Activated naive CD4-positive, alpha-beta T cell treated with anti-CD3 and anti-CD28 coated beads, Interleukin-2, amount 10 ng/mL, durations not matched to agents 7 days and 5 days (primary cell): ENCODE results near the gene LRRC42.

ENCODE experiments used
- CTCF ChIA-PET: fragments of 350-600 bp; sonication (Branson Sonifier 250); formaldehyde crosslinking; loops from one replicate; lab custom pipeline; 2021; ENCODE audit warnings: antibody characterized with exemption; lab: Charles Lee
- DNase-seq: peaks from one replicate; pipeline ENCODE4 v3.0.0-alpha.2; 2020
- H3K27ac Mint-ChIP-seq: one replicate; pipeline ENCODE4 v1.8.0; 2021; ENCODE audit warnings: mild to moderate bottlenecking, moderate library complexity, mixed read lengths
- H3K27me3 Mint-ChIP-seq: one replicate; pipeline ENCODE4 v1.8.0; 2021; ENCODE audit warnings: mild to moderate bottlenecking, mixed read lengths
- H3K36me3 Mint-ChIP-seq: one replicate; pipeline ENCODE4 v1.8.0; 2021; ENCODE audit warnings: mixed read lengths
- H3K4me1 Mint-ChIP-seq: one replicate; pipeline ENCODE4 v1.8.0; 2021; ENCODE audit warnings: mixed read lengths
- H3K4me3 Mint-ChIP-seq: one replicate; pipeline ENCODE4 v1.8.0; 2021; ENCODE audit warnings: mild to moderate bottlenecking, moderate library complexity, mixed read lengths
- H3K9me3 Mint-ChIP-seq: one replicate; pipeline ENCODE4 v1.8.0; 2021; ENCODE audit warnings: mixed read lengths

Gene LRRC42

DNA sequence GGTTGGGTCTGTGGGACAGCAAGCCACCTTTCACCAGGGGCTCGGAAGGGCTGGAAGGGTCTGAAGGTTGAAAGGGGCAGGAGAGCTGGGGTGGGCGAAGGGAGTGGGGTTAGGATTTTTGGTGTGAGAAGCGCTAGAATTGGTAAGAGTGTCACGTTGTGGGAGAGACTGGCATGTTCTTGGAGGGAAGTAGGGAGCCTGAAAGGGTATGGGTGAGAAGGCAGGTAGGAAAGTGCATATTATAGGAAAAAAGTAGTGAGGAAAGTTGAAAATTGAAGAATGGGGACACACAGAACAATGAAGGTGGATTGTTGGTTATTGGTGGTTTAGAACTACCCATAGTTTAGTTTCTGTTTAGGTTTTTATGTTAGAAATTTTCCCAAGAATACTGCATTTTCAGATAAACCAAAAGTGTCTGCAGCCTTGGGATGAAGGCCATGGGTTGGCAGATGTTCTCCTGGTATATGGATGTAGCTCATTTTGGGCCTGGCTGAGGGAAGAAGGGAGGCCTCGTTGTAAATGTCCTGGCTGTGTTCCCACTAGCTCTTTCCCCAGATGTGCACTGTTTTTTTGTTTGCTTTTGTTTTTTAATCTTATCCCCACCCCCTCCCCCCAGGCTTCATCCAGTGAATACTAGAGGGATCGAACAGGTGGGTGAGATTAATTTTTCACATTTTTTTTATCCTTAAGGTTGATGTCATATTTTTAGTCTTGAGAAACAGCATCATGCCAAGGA, 1.2 kb downstream of the LRRC42 start:
- Mint-ChIP-seq H3K4me1 (peaks cover 53% of the 10 kb centered on the region), H3K36me3 (peaks cover 24% of the 10 kb centered on the region), H3K27ac (peak overlapping the region; percentile 66), H3K27me3 (no peaks in the 10 kb centered on the region), H3K9me3 (no peaks in the 10 kb centered on the region), H3K4me3 (peak overlapping the region; percentile 76)
- no peak for DNase-seq
- CTCF ChIA-PET = interaction anchor here (0.6 to 4.6 kb wide), 12 partner anchors 12 to 89 kb away, joined by 3 to 67 read pairs (median 4); partner anchors contain the start of gene YIPF1

- Mint-ChIP-seq H3K27ac (peak overlapping the region; percentile 42), H3K36me3 (peaks cover 22% of the 10 kb centered on the region), H3K9me3 (no peaks in the 10 kb centered on the region), H3K4me3 (peak overlapping the region; percentile 76), H3K27me3 (no peaks in the 10 kb centered on the region), H3K4me1 (peaks cover 43% of the 10 kb centered on the region)
- no peak for DNase-seq
- CTCF ChIA-PET = interaction anchor here (0.6 to 4.6 kb wide), 12 partner anchors 11 to 92 kb away, joined by 3 to 67 read pairs (median 4); no protein-coding TSS in a partner anchor
Measured at GRCh38 chr1:53948291-53948690, 2.1 kb downstream of the LRRC42 start.

DNA sequence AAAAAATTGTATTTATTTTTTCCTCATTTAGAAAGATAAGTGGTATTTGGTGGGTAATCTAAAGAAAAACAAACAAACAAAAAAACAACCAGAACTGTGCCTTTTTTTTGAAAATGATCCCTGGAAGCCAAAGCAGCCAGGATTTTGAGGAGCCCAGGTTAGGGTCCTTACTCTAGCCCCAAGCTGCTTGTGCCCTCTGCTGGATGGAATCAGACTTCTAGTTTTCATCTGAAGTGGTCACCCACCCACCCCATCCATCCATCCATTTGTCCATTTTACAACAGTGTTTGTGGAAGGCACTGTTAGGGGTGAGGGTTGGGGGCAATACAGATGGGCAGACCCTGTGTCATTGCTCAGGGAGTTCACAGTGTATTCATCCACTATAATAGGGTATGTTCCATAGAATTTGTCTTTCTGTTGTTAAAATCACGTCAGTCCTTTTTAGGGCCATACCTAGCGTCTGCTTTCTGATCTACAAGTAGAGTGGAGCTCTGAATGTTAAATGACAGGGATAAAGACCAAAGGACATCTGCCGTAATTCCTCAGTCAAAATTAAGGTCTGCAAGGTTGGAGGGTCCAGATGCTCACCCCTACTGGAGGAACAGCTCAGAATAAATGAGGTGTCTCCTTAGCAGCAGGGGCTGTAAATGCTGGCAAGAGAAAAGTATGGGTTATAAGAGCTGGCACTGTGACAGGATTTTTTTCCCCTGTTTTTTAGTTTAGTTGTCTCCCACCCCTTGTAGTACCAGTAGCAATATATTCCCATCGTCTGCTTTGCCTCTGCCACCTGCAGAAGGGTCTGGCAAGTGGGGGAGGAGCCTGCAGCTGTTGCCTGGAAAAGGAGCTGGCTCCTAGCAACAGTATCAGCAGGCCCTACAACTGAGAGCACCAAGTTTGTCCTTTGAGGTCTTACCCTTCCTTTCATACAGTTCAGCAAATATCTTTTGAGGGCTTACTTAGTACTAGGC, 3.2 kb downstream of the LRRC42 start:
- Mint-ChIP-seq H3K4me3 (no peak overlapping the region), H3K9me3 (no peaks in the 10 kb centered on the region), H3K4me1 (peaks cover 33% of the 10 kb centered on the region), H3K36me3 (peaks cover 19% of the 10 kb centered on the region), H3K27me3 (no peaks in the 10 kb centered on the region), H3K27ac (no peak overlapping the region)
- peak; percentile 45 for DNase-seq
- CTCF ChIA-PET = interaction anchor here (0.8 to 4.6 kb wide), 8 partner anchors 10 to 109 kb away, joined by 3 to 67 read pairs (median 7); no protein-coding TSS in a partner anchor

- H3K4me1 Mint-ChIP-seq = peaks cover 25% of the 10 kb centered on the region
- DNase-seq = no peak
- H3K27ac Mint-ChIP-seq = no peak overlapping the region
- no peaks in the 10 kb centered on the region for H3K27me3 Mint-ChIP-seq
- no peak overlapping the region for H3K4me3 Mint-ChIP-seq
- no peaks in the 10 kb centered on the region for H3K9me3 Mint-ChIP-seq
- CTCF ChIA-PET = interaction anchor here (1.0 to 1.1 kb wide), 2 partner anchors 73 to 92 kb away, joined by 4 read pairs; no protein-coding TSS in a partner anchor
- peaks cover 11% of the 10 kb centered on the region for H3K36me3 Mint-ChIP-seq
Measured at GRCh38 chr1:53951697-53952096, 5.5 kb downstream of the LRRC42 start.

- Mint-ChIP-seq H3K27ac (no peak overlapping the region), H3K4me1 (peaks cover 13% of the 10 kb centered on the region), H3K9me3 (no peaks in the 10 kb centered on the region), H3K4me3 (no peak overlapping the region), H3K27me3 (no peaks in the 10 kb centered on the region), H3K36me3 (peaks cover 15% of the 10 kb centered on the region)
- CTCF ChIA-PET = interaction anchor here (0.6 to 1.4 kb wide), 4 partner anchors 76 to 96 kb away, joined by 3 to 8 read pairs (median 4); no protein-coding TSS in a partner anchor
- no peak for DNase-seq
Measured at GRCh38 chr1:53954128-53954527, 8.0 kb downstream of the LRRC42 start.

DNA sequence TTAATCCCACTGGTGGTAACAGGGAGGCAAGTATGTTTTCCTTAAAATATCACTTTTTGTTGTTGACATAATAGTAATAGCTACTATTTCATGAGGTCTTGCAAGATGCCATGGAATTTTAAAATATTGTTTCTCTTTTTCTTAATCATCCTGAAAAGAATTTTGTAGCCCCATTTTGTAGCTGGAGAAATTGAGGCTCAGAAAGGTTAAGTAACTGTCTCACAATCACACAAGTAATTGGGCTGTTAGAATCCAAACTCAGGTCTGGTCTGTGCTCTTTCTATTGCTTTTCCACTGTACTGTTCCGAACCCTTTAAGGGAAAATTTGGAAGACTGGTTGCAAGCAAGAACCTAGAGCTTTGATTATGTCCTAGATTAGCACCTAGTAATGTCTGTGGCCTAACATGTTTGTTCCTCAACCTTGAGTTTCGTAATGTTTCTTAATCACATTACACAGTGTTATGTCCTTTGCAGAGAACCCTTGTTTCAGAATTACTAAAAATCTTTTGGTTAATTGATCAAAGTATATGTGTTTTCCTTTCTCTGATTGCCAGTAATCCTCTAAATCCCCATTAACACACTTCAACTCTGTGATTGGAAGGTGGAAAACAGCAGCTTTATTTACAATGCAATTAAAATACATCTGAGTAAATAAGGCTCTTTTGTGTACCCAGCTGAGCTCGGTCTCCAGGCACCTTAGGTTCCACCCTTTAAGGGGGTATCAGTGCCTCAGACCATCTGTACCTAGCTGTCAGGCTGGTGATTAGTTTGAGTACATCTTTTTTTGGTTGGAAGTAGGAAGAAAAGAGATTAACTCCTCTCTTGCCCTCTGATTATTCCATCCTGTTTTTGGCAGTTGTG, 10.4 kb downstream of the LRRC42 start:
- Mint-ChIP-seq H3K27ac (no peak overlapping the region), H3K4me1 (peaks cover 13% of the 10 kb centered on the region), H3K9me3 (no peaks in the 10 kb centered on the region), H3K4me3 (no peak overlapping the region), H3K27me3 (no peaks in the 10 kb centered on the region), H3K36me3 (peaks cover 20% of the 10 kb centered on the region)
- CTCF ChIA-PET = interaction anchor here (0.8 to 1.8 kb wide), 5 partner anchors 11 to 96 kb away, joined by 3 to 22 read pairs (median 4); partner anchors contain the start of genes IFT25 and LRRC42
- DNase-seq = no peak

- CTCF ChIA-PET = interaction anchor here (1.1 to 4.7 kb wide), 6 partner anchors 8 to 97 kb away, joined by 3 to 130 read pairs (median 23); partner anchors contain the start of genes IFT25 and LRRC42
- H3K4me1 Mint-ChIP-seq = peaks cover 13% of the 10 kb centered on the region
- DNase-seq = no peak
- no peak overlapping the region for H3K4me3 Mint-ChIP-seq
- H3K27me3 Mint-ChIP-seq = no peaks in the 10 kb centered on the region
- H3K9me3 Mint-ChIP-seq = no peaks in the 10 kb centered on the region
- H3K27ac Mint-ChIP-seq = no peak overlapping the region
- H3K36me3 Mint-ChIP-seq = peaks cover 25% of the 10 kb centered on the region
Measured at GRCh38 chr1:53957194-53957818, 11.2 kb downstream of the LRRC42 start.

- no peak overlapping the region for H3K27ac Mint-ChIP-seq
- peaks cover 15% of the 10 kb centered on the region for H3K4me1 Mint-ChIP-seq
- CTCF ChIA-PET = interaction anchor here (0.7 to 4.7 kb wide), 18 partner anchors 11 to 166 kb away, joined by 3 to 130 read pairs (median 4); partner anchors contain the start of genes IFT25, LRRC42 and NDC1
- no peaks in the 10 kb centered on the region for H3K27me3 Mint-ChIP-seq
- no peak for DNase-seq
- H3K9me3 Mint-ChIP-seq = no peaks in the 10 kb centered on the region
- H3K36me3 Mint-ChIP-seq = peaks cover 25% of the 10 kb centered on the region
- no peak overlapping the region for H3K4me3 Mint-ChIP-seq
Measured at GRCh38 chr1:53959664-53960250, 13.6 kb downstream of the LRRC42 start.

- peaks cover 28% of the 10 kb centered on the region for H3K36me3 Mint-ChIP-seq
- no peaks in the 10 kb centered on the region for H3K27me3 Mint-ChIP-seq
- H3K4me1 Mint-ChIP-seq = peaks cover 4% of the 10 kb centered on the region
- no peak overlapping the region for H3K27ac Mint-ChIP-seq
- DNase-seq = no peak
- CTCF ChIA-PET = interaction anchor here (4.7 kb wide), 1 partner anchor 102 kb away, joined by 130 read pairs; no protein-coding TSS in a partner anchor
- no peaks in the 10 kb centered on the region for H3K9me3 Mint-ChIP-seq
- H3K4me3 Mint-ChIP-seq = no peak overlapping the region
Measured at GRCh38 chr1:53962395-53962794, 16.2 kb downstream of the LRRC42 start.

DNA sequence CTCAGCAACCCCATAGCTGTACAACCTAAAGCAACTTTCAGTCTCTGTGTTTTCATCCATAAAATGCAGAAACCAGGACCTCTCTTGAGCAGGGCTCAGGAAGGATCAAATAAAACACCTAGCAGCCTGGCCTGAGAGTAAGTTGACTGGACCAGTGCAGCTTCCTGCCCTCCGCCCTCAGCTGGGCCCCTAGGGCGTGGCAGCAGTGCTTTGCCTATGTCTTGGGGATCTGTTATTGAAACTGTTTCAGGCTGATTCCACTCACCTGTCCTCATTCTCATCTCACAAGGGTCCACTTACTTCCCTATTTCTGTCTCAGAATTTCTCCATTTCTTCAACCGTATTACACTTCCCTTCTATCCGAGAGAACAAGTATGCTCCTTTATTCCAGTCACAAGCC, 17.3 kb downstream of the LRRC42 start:
- no peak for DNase-seq
- H3K4me3 Mint-ChIP-seq = no peak overlapping the region
- H3K27ac Mint-ChIP-seq = no peak overlapping the region
- peaks cover 34% of the 10 kb centered on the region for H3K36me3 Mint-ChIP-seq
- CTCF ChIA-PET = interaction anchor here (1.4 kb wide), 1 partner anchor 9 kb away, joined by 4 read pairs; no protein-coding TSS in a partner anchor
- H3K9me3 Mint-ChIP-seq = no peaks in the 10 kb centered on the region
- peaks cover 2% of the 10 kb centered on the region for H3K4me1 Mint-ChIP-seq
- H3K27me3 Mint-ChIP-seq = no peaks in the 10 kb centered on the region

DNA sequence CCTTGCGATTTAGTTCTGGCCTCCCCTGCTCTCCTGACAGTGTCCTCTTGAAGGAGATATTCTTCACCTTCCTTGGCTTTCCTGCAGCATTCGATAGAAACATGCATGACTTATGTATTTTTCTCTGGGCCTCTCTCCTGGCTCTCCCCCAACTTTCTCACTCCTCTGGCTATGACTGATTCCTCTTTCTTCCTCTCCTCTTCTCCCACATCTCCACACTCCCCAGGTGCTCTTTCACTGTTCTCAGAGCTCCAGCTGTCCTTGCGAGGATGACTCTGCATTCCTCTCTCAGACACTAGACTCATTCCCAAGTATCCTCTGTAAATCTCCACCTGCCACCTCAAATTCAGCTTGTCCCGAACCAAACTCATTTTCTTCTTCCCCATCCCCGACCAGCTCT, 18.0 kb downstream of the LRRC42 start:
- H3K27ac Mint-ChIP-seq = no peak overlapping the region
- peaks cover 37% of the 10 kb centered on the region for H3K36me3 Mint-ChIP-seq
- no peak for DNase-seq
- CTCF ChIA-PET = interaction anchor here (0.6 to 1.4 kb wide), 2 partner anchors 8 to 103 kb away, joined by 3 to 4 read pairs; no protein-coding TSS in a partner anchor
- H3K27me3 Mint-ChIP-seq = no peaks in the 10 kb centered on the region
- no peaks in the 10 kb centered on the region for H3K9me3 Mint-ChIP-seq
- peaks cover 2% of the 10 kb centered on the region for H3K4me1 Mint-ChIP-seq
- H3K4me3 Mint-ChIP-seq = no peak overlapping the region

DNA sequence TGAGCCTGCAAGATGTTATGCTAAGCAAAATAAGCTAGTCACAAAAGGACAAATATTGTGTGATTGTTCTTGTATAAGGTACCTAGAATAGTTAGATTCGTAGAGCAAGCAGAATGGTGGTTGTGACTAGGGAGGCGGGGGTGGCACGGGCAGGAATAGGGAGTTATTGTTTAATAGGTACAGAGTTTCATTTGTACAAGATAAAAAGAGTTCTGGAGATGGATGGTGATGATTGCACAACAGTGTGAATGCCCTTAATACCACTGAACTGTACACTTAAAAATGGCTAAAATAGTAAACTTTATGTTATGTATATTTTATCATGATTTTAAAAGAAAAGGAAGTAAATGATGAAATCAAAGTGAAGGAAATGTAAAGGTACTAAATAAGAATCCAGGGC, 20.6 kb downstream of the LRRC42 start:
- Mint-ChIP-seq H3K36me3 (peaks cover 43% of the 10 kb centered on the region), H3K4me1 (peaks cover 2% of the 10 kb centered on the region), H3K27me3 (no peaks in the 10 kb centered on the region), H3K9me3 (no peaks in the 10 kb centered on the region), H3K27ac (no peak overlapping the region), H3K4me3 (no peak overlapping the region)
- DNase-seq = no peak
- CTCF ChIA-PET = interaction anchor here (0.9 to 2.5 kb wide), 3 partner anchors 88 to 106 kb away, joined by 3 to 7 read pairs (median 3); no protein-coding TSS in a partner anchor
